PFSK-1 (cell line): Measurements from ENCODE around the gene DIP2C.

ENCODE experiments used
- FOXP2 ChIP-seq: optimal IDR thresholded peaks from 2 replicates; pipeline ENCODE3; 2011; ENCODE audit warnings: borderline replicate concordance, control low read depth, inconsistent platforms; ENCODE audit not compliant: insufficient read depth; ENCODE audit errors: extremely low read length, extremely low read depth
- POLR2AphosphoS5 ChIP-seq: IDR thresholded peaks from 2 replicates; pipeline ENCODE4 v1.6.1; 2012; ENCODE audit warnings: low read depth, mild to moderate bottlenecking, control low read depth, low read length, moderate library complexity
- SIN3A ChIP-seq: IDR thresholded peaks from 2 replicates; pipeline ENCODE4 v1.6.1; 2012; ENCODE audit warnings: mild to moderate bottlenecking, low read length, moderate library complexity, borderline replicate concordance; ENCODE audit not compliant: insufficient read depth
- TAF1 ChIP-seq: IDR thresholded peaks from 2 replicates; pipeline ENCODE4 v1.6.1; 2012; ENCODE audit warnings: low read length, control low read depth, borderline replicate concordance; ENCODE audit not compliant: insufficient read depth
- TF ChIP-seq, protein P1 (sequence below), 2 experiments: IDR thresholded peaks; 2 replicates each; pipeline versions ENCODE4 v1.6.1 to v1.8.0; 2011 to 2012; ENCODE audit warnings: low read depth in 2 of 2, low read length in 2 of 2, control low read depth in 1 of 2, inconsistent platforms in 1 of 2, mild to moderate bottlenecking in 1 of 2, moderate library complexity in 1 of 2; ENCODE audit not compliant: insufficient read depth in 1 of 2

Gene DIP2C

DNA sequence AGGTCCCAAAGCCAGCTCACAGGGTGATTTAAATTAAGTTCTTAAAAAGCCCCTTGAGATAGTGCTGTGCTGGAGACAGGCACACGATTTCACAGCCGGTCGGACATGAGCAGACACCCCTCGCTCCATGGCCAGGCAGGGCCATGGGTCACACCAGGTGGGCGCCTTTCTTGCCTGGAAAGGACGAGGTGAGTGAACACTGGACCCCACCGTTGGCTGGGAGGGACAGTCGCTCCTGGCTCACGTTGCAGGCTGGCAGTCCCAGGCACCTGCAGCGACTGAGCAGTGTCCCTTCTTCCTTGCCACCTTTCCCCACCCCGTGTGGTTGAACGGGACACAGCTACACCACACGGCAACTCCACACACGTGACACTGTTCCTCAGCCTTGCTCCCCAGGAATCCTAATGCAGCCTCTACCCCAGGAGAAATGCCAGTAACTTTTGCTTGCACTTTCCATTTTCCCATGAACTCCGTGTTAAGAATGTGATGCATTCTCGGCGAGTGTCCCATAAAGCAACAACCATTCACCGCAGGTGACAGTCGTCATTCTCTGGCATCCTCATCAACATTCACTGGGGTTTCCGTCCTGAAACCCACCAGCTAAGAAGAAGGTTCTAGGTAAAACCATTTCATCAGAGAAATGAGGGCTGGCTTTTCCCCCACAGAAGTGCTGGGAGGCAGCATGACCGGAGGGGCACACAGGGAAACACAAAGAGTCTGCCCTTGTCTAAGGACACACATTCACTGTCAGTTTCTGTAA is 336.8 kb downstream of the DIP2C start:
- TF ChIP-seq, protein P1, sequence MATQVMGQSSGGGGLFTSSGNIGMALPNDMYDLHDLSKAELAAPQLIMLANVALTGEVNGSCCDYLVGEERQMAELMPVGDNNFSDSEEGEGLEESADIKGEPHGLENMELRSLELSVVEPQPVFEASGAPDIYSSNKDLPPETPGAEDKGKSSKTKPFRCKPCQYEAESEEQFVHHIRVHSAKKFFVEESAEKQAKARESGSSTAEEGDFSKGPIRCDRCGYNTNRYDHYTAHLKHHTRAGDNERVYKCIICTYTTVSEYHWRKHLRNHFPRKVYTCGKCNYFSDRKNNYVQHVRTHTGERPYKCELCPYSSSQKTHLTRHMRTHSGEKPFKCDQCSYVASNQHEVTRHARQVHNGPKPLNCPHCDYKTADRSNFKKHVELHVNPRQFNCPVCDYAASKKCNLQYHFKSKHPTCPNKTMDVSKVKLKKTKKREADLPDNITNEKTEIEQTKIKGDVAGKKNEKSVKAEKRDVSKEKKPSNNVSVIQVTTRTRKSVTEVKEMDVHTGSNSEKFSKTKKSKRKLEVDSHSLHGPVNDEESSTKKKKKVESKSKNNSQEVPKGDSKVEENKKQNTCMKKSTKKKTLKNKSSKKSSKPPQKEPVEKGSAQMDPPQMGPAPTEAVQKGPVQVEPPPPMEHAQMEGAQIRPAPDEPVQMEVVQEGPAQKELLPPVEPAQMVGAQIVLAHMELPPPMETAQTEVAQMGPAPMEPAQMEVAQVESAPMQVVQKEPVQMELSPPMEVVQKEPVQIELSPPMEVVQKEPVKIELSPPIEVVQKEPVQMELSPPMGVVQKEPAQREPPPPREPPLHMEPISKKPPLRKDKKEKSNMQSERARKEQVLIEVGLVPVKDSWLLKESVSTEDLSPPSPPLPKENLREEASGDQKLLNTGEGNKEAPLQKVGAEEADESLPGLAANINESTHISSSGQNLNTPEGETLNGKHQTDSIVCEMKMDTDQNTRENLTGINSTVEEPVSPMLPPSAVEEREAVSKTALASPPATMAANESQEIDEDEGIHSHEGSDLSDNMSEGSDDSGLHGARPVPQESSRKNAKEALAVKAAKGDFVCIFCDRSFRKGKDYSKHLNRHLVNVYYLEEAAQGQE (IDR thresholded peaks at IDR 0.05; ENCODE audit: insufficient read depth in 1 of 2, low read depth in 2 of 2, low read length in 2 of 2), result no peak

DNA sequence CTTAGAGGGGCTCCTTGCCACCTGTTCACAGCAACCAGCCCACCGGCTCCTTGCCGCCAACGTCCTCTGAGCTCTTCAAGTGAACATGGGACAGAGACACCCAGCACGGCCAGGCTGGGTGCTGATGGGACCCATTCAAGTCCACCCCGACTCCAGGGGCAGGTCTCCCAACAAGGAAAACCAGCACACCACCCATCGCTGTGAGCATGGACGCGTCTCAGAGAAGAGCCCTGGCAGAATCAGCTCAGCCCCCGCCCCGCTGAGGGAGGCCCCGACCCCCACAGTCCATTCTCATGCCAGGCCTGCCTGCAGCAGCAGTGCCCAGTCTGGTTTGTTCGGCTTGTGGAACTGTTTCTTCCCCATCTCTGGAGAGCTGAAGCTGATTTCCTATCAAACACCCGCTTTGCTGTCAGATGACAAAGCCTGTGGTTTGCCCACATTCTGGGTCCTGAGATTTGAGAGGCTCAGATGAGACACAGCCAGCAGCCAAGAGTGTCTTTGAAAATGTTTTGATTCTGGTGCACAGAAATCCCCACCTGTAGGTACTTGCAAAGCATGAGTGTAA is 337.6 kb downstream of the DIP2C start:
- TF ChIP-seq, protein P1 (IDR thresholded peaks at IDR 0.05; ENCODE audit: insufficient read depth in 1 of 2, low read depth in 2 of 2, low read length in 2 of 2), result no peak
- TF ChIP-seq TAF1 (no peak), SIN3A (no peak), POLR2AphosphoS5 (no peak), FOXP2 (no peak)

DNA sequence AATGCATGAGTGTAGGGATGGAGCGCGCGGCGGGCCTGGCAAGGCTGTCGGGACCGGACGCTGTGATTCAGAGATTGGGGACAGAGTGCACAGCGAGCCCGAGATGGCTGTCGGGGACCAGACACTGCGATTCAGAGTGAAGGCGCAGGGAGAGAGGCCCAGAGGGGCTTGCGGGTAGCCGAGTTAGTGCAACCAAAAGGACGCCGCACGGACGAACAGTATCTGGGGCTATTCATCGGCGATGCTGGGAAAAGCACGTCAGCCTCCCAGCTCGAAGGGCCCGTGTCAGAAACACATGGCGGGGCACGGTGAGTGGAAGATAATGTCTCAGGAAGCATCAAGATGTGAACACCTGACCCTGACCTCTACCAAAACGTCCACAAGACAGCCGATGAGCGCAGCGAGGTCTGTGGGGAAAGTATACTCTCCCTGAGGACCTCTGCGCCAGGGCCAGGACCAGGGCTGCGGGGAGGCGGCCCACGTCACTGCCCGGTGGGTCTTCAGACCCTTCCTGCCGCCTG is 338.4 kb downstream of the DIP2C start:
- TF ChIP-seq FOXP2, result no peak
- TF ChIP-seq TAF1, result no peak
- TF ChIP-seq SIN3A, result no peak
- TF ChIP-seq, protein P1 (IDR thresholded peaks at IDR 0.05; ENCODE audit: insufficient read depth in 1 of 2, low read depth in 2 of 2, low read length in 2 of 2), result no peak
- TF ChIP-seq POLR2AphosphoS5, result no peak

DNA sequence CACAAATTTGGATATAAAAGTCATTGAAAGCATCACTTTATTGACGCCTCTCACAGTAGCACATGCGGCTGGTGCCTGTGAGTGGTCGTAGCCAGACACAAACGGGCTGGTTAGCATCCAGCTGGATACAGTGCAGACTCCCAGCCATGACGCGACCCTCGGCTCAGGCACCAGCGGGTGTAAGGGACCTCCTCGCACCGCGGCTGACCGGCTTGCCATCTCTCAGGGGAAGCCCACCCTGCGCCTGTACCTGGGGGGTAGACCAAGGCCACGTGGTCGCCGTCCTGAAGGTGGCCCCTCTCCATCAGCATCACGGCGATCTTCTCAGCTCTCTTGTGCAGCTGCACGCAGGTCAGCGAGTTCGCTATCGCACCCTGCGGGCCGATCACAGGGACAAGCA is 340.4 kb downstream of the DIP2C start:
- TF ChIP-seq FOXP2, result no peak
- no peak for TF ChIP-seq SIN3A
- no peak for TF ChIP-seq POLR2AphosphoS5
- TF ChIP-seq TAF1, result no peak
- TF ChIP-seq, protein P1 (IDR thresholded peaks at IDR 0.05; ENCODE audit: insufficient read depth in 1 of 2, low read depth in 2 of 2, low read length in 2 of 2), result no peak
